GM23338 (cell line): ENCODE results near the gene CTDSP2. TPM values are rescaled to one million over a fixed set of nuclear protein-coding genes. Genes with fewer than 3 reads are reported as not detected.

ENCODE experiments used
- ATAC-seq: fragments of 200-7000 bp; cut with Tn5 transposase; 3 replicates; pipeline ENCODE4 v1.9.1; 2020
- DNase-seq: peaks from one replicate; pipeline ENCODE4 v3.0.0-alpha.2; 2015; ENCODE audit warnings: low spot score
- H2AFZ ChIP-seq: fragments of 200-600 bp; sonication (generic); 2 replicates; pipeline ENCODE4 v1.8.0; 2016; ENCODE audit warnings: antibody characterized with exemption, mild to moderate bottlenecking, moderate library complexity
- H3F3A ChIP-seq: fragments of 200-600 bp; sonication (generic); replicated peaks from 2 replicates; pipeline ENCODE4 v1.8.0; 2017; ENCODE audit warnings: antibody characterized with exemption, mixed run types, low read depth
- H3K27ac ChIP-seq: fragments of 200-600 bp; sonication (generic); 2 replicates; pipeline ENCODE4 v1.6.1; 2016; ENCODE audit warnings: low read depth
- H3K27me3 ChIP-seq: fragments of 200-600 bp; sonication (generic); 2 replicates; pipeline ENCODE4 v1.8.0; 2016; ENCODE audit warnings: mild to moderate bottlenecking, mixed run types, moderate library complexity; ENCODE audit not compliant: insufficient read depth
- H3K36me3 ChIP-seq: fragments of 200-600 bp; sonication (generic); 2 replicates; pipeline ENCODE4 v1.8.0; 2016; ENCODE audit warnings: mild to moderate bottlenecking; ENCODE audit not compliant: insufficient read depth
- H3K4me1 ChIP-seq: fragments of 200-600 bp; sonication (generic); 2 replicates; pipeline ENCODE4 v1.8.0; 2016; ENCODE audit warnings: mild to moderate bottlenecking, moderate library complexity; ENCODE audit not compliant: insufficient read depth
- H3K4me2 ChIP-seq: fragments of 200-600 bp; sonication (generic); 2 replicates; pipeline ENCODE4 v1.7.1; 2017; ENCODE audit warnings: mixed run types
- H3K4me3 ChIP-seq: fragments of 200-600 bp; sonication (generic); 2 replicates; pipeline ENCODE4 v1.6.1; 2016; ENCODE audit warnings: mixed run types
- H3K79me2 ChIP-seq: fragments of 200-600 bp; sonication (generic); replicated peaks from 2 replicates; pipeline ENCODE4 v1.8.0; 2017; ENCODE audit warnings: mild to moderate bottlenecking; ENCODE audit not compliant: insufficient read depth
- H3K9me2 ChIP-seq: fragments of 200-600 bp; sonication (generic); 2 replicates; pipeline ENCODE4 v1.8.0; 2017; ENCODE audit not compliant: insufficient read depth
- H4K20me1 ChIP-seq: fragments of 200-600 bp; sonication (generic); replicated peaks from 2 replicates; pipeline ENCODE4 v1.8.0; 2017; ENCODE audit warnings: mild to moderate bottlenecking; ENCODE audit not compliant: insufficient read depth
- H3K27ac Mint-ChIP-seq: 2 replicates; pipeline ENCODE4 v1.8.0; 2020; ENCODE audit warnings: inconsistent platforms, mild to moderate bottlenecking, moderate library complexity, mixed read lengths
- H3K27me3 Mint-ChIP-seq: 3 replicates; pipeline ENCODE4 v1.8.0; 2022; ENCODE audit warnings: low read depth, mild to moderate bottlenecking, moderate library complexity, mixed read lengths, inconsistent platforms; ENCODE audit not compliant: insufficient read depth, poor library complexity
- H3K36me3 Mint-ChIP-seq: 3 replicates; pipeline ENCODE4 v1.8.0; 2021; ENCODE audit warnings: low read depth, mild to moderate bottlenecking, inconsistent platforms, moderate library complexity, mixed read lengths
- H3K4me1 Mint-ChIP-seq: 3 replicates; pipeline ENCODE4 v1.8.0; 2020; ENCODE audit warnings: mild to moderate bottlenecking, inconsistent platforms, mixed read lengths
- H3K4me3 Mint-ChIP-seq: 3 replicates; pipeline ENCODE4 v1.8.0; 2021; ENCODE audit warnings: moderate library complexity, mild to moderate bottlenecking, inconsistent platforms, mixed read lengths
- H3K9me3 Mint-ChIP-seq: 3 replicates; pipeline ENCODE4 v1.8.0; 2020; ENCODE audit warnings: moderate library complexity, mild to moderate bottlenecking, inconsistent platforms, mixed read lengths
- CREB1 ChIP-seq: fragments of 250-450 bp; sonication (Bioruptor Pico); IDR thresholded peaks from 2 replicates; pipeline ENCODE4 v1.5.0; 2020; ENCODE audit warnings: low read depth, mild to moderate bottlenecking, moderate library complexity
- CTCF ChIP-seq, 2 experiments: fragments of 200-600 bp in 1 of 2; sonication (generic) in 1 of 2; conservative IDR thresholded peaks; 2 replicates each; pipeline versions ENCODE4 v1.5.1 to v1.6.1; 2016 to 2017; ENCODE audit warnings: antibody characterized with exemption in 2 of 2, low read depth in 2 of 2, mild to moderate bottlenecking in 2 of 2, moderate library complexity in 1 of 2
- ETS1 ChIP-seq: IDR thresholded peaks from 2 replicates; pipeline ENCODE4 v1.6.1; 2016; ENCODE audit warnings: antibody characterized with exemption
- EZH2 ChIP-seq: fragments of 200-600 bp; sonication (generic); IDR thresholded peaks from one replicate; pipeline ENCODE4 v1.8.0; 2017; ENCODE audit warnings: antibody characterized with exemption, mild to moderate bottlenecking, low read depth; ENCODE audit not compliant: unreplicated experiment
- EZH2phosphoT487 ChIP-seq: fragments of 200-600 bp; sonication (generic); IDR thresholded peaks from one replicate; pipeline ENCODE4 v1.8.1; 2018; ENCODE audit warnings: antibody characterized with exemption; ENCODE audit not compliant: unreplicated experiment
- JUNB ChIP-seq: IDR thresholded peaks from one replicate; pipeline ENCODE4 v1.6.1; 2016; ENCODE audit warnings: antibody characterized with exemption; ENCODE audit not compliant: unreplicated experiment
- NANOG ChIP-seq: IDR thresholded peaks from 2 replicates; pipeline ENCODE4 v1.6.1; 2016; ENCODE audit warnings: antibody characterized with exemption, borderline replicate concordance
- POLR2AphosphoS5 ChIP-seq: IDR thresholded peaks from 2 replicates; pipeline ENCODE4 v1.6.1; 2016; ENCODE audit warnings: antibody characterized with exemption, low read depth
- REST ChIP-seq: IDR thresholded peaks from one replicate; pipeline ENCODE4 v1.6.1; 2018; ENCODE audit warnings: antibody characterized with exemption; ENCODE audit not compliant: unreplicated experiment
- STAT1 ChIP-seq: IDR thresholded peaks from one replicate; pipeline ENCODE4 v1.6.1; 2016; ENCODE audit warnings: antibody characterized with exemption; ENCODE audit not compliant: unreplicated experiment
- ZNF114 ChIP-seq: fragments of 250-450 bp; sonication (Bioruptor Pico); IDR thresholded peaks from 2 replicates; pipeline ENCODE4 v1.5.0; 2020; ENCODE audit warnings: mild to moderate bottlenecking, moderate library complexity
- ZNF331 ChIP-seq: fragments of 250-450 bp; sonication (Bioruptor Pico); IDR thresholded peaks from 2 replicates; pipeline ENCODE4 v1.5.0; 2020; ENCODE audit warnings: low read depth, mild to moderate bottlenecking, moderate library complexity
- ZNF462 ChIP-seq: fragments of 250-450 bp; sonication (Bioruptor Pico); IDR thresholded peaks from 2 replicates; pipeline ENCODE4 v1.5.0; 2020; ENCODE audit warnings: mild to moderate bottlenecking, moderate library complexity
- polyA plus RNA-seq: library from polyadenylated mRNA; unstranded; fragments of >200 nt; fragmentation: Nextera tagmentation; extraction: Ambion mirVana; gene quantifications from 2 replicates; pipeline ENCODE4 v1.2.1, GENCODE V29; 2016
- total RNA-seq: library from RNA; depleted of rRNA; stranded (reverse); fragments of >200 nt; shearing (Covaris generic); gene quantifications from 2 replicates; pipeline ENCODE4 v1.2.3, GENCODE V29; 2014

Gene CTDSP2
- total and polyA plus RNA-seq, 2 experiments from 2014 or later: 22.8 to 81.9 TPM

- peaks cover 97% of the 10 kb centered on the region for H3K79me2 ChIP-seq
- H3F3A ChIP-seq: peaks cover 13% of the 10 kb centered on the region
- TF ChIP-seq NANOG (no peak), CTCF (conservative IDR thresholded peaks at IDR 0.05; ENCODE audit: low read depth in 2 of 2) (no peak), ETS1 (no peak), EZH2phosphoT487 (no peak), POLR2AphosphoS5 (no peak), CREB1 (CRISPR knock-in tag) (no peak), ZNF462 (CRISPR knock-in tag) (no peak), EZH2 (no peak), REST (no peak), JUNB (no peak), STAT1 (no peak), ZNF114 (CRISPR knock-in tag) (no peak), ZNF331 (no peak)
- ATAC-seq: no peak
- no peak overlapping the region; the same call in 2 of the 3 replicates for H3K4me3 Mint-ChIP-seq
- H3K4me1 ChIP-seq: peaks cover 67% of the 10 kb centered on the region
- DNase-seq: no peak
- H3K27me3 Mint-ChIP-seq: peaks cover 13% of the 10 kb centered on the region
- no peaks in the 10 kb centered on the region for H3K27me3 ChIP-seq
- no peak overlapping the region for H2AFZ ChIP-seq
- no peak overlapping the region for H3K4me3 ChIP-seq
- peak overlapping the region; percentile 42; the same call in 1 of the 2 replicates for H3K27ac Mint-ChIP-seq
- no peaks in the 10 kb centered on the region for H3K9me2 ChIP-seq
- H3K4me1 Mint-ChIP-seq: peaks cover 69% of the 10 kb centered on the region
- H3K27ac ChIP-seq: peak overlapping the region; percentile 61; the same call in 1 of the 2 replicates
- peaks cover 21% of the 10 kb centered on the region for H4K20me1 ChIP-seq
- peaks cover 10% of the 10 kb centered on the region for H3K36me3 Mint-ChIP-seq
- H3K36me3 ChIP-seq: peaks cover 3% of the 10 kb centered on the region; the same call in 1 of the 2 replicates
- peak overlapping the region; percentile 65; the same call in 1 of the 2 replicates for H3K4me2 ChIP-seq
- no peaks in the 10 kb centered on the region for H3K9me3 Mint-ChIP-seq
These were observed 12.9 kb downstream of the CTDSP2 start for GRCh38 chr12:57833672-57834071.
